Keratinocyte (primary cell): ENCODE results near the gene TNNT1.

Source experiments
- CTCF ChIP-seq, 3 experiments: IDR thresholded peaks in 1 of 3; conservative IDR thresholded peaks in 1 of 3; optimal IDR thresholded peaks in 1 of 3; 2 replicates in 2 of 3; 3 replicates in 1 of 3; pipeline versions ENCODE3 to v1.5.1; 2011; ENCODE audit warnings: low read length in 3 of 3, mild to moderate bottlenecking in 3 of 3, moderate library complexity in 2 of 3, control low read depth in 1 of 3, inconsistent platforms in 1 of 3; ENCODE audit not compliant: insufficient read depth in 2 of 3; ENCODE audit errors: extremely low read depth in 1 of 3
- EZH2 ChIP-seq: IDR thresholded peaks from one replicate; pipeline ENCODE4 v1.6.1; 2012; ENCODE audit warnings: inconsistent platforms, mild to moderate bottlenecking, low read length, moderate library complexity

- no peak for TF ChIP-seq CTCF (optimal IDR thresholded peaks at IDR 0.05 in 1 of 3, IDR thresholded peaks at IDR 0.05 in 1 of 3, conservative IDR thresholded peaks at IDR 0.05 in 1 of 3; ENCODE audit: extremely low read depth in 1 of 3, insufficient read depth in 2 of 3, low read length in 3 of 3)
- no peak for TF ChIP-seq EZH2
Measured at GRCh38 chr19:55090564-55090963, 58.4 kb downstream of the TNNT1 start.
